NCI-H460 (cell line): ENCODE results near the gene RBMS3. TPM values are rescaled to one million over a fixed set of nuclear protein-coding genes. Genes with fewer than 3 reads are reported as not detected.
"Not testable (repeated sequence)": the region's sequence is repeated elsewhere in the genome, so short reads cannot be mapped to it uniquely, and the experiment has no call there.

Experiments used
- DNase-seq: peaks from one replicate; pipeline ENCODE4 v3.0.0-alpha.2; 2016; ENCODE audit warnings: low read depth; ENCODE audit errors: extremely low read depth
- total RNA-seq: library from RNA; depleted of rRNA; stranded (reverse); fragments of >200 nt; shearing (Covaris generic); gene quantifications from 2 replicates; pipeline ENCODE4 v1.2.3, GENCODE V29; 2014

RBMS3 gene
- total RNA-seq, 1 experiment from 2014 or later = 25.8 TPM

DNA sequence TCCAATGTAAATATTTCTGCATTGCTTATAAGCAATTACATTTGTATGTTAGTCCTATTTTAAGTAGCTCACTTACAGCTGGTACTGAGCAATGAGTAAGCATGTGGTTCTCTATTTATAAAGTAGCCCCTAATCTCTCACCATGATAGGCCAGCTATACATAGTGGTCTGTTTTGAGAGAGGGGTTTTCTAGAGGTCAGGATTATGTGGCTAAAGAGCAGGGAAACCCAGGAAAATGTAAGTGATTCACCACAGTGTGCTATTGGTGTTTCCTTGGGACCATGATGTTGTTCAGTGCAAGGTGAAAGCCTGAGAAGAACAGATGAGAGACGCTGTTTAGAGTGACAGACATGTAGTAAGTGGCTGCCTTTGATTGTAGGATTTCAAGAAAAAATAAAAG lies 26.4 kb downstream of the RBMS3 start:
- no peak for DNase-seq

DNA sequence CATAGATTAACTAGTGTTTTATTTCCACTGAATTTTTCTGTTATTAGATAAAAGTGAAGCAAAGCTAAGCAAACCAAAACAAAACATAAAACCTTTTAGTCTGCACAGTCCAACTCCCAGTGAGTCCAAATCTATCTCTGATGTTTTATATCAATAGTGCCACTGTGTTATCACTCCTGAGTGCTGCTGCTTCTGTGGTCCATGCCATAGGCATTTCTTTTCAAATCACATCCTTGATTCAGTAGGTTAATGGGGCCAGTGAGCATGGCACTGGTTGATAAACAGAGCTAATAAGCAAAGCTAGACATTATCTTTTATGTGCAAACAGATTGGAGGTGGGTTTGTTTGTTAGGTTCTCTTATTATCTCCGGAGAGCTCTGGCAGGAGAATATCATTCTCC lies 30.0 kb downstream of the RBMS3 start:
- no peak for DNase-seq

DNA sequence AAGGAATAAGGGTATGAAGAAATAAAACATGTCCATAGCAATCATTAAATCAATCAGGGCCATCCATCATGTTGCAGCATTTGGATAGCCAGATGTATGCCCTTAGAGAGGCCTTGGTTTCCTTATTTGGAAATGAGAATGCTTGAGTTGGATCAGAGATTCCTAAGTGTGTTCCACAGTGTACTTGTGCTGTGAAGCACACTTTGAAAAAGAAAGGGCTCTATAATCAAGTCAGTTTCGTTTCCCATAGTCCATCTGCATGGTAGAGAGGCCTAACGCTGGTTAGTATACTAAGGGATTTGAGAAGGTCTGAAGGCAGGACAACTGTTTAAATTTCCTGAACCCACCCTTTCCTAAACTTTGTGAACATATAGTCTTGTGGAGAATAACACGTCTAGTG lies 30.9 kb downstream of the RBMS3 start:
- DNase-seq = no peak

DNA sequence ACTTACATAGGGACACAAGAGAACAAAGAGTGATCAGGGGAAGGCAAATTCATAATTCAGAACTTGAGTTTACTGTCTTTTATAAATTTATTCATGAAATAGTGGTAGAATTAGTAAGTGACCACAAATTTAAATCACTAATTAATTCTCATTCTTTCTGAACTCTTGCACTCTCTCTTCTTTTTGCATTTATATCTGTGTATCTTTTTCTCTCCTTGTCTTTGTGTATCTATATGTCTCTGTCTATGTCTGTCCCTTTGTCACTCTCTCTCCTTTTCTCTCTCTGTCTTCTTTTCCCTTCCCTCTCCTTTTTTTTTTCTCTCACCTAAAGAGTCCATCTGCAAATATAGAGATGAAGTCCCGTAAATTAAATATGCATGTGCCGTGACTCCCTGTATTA lies 31.5 kb downstream of the RBMS3 start:
- no peak for DNase-seq

DNA sequence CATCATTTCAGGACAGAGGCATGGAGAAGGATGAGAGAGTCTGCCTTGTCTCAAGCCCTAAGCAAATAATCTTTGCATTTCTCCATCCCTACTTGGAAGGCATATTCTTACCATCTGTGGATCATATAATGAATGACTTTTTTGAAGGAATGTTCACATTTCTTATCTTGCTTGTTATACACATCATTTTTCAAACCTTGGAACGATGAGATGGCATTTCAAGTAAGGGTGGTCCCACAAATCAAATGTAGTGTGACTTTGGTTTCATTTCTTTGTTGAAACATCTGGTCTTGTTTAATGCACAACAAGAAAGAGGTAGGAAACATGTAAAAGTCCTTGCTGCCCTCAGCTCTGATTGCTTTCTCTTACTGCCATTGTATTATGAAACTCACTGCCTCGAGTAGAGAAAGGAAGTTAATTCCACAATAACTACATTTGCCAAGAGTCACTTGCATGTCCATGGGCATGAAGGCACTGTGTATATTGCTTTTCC lies 32.1 kb downstream of the RBMS3 start:
- DNase-seq = no peak

DNA sequence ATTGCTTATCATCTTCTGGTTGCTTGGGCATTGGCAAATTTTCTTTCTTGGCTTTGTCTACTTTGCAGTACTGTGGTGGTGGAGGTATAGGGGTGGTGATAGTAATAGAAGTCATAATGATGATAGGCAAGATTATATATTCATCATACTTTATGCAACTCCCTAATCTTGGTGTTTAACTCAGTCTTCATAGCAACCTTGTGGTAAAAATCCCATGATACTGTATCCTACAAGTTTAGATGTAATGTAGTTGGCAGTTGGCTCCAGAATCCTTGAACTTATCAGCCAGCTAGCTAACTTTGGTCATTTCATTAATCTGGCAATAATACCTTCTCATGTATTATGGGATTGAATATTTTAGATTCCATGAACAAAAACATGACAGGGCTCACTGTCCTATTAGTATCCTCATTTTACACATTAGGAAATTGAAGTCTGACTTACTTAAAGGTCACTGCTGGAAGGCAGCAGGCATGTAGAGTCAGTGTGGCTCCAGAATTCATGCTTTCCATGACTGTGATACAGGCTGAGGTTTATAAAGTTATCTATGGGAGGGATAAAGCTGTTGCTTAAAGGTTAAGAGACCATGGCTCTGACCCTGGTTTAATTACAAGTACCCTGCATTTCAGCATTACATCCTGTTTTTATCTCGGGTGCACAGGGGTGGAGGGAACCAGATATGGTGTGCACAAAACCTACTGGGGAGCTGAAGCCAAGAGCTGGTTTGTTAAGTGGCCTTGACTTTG lies 33.3 kb downstream of the RBMS3 start:
- DNase-seq = no peak

DNA sequence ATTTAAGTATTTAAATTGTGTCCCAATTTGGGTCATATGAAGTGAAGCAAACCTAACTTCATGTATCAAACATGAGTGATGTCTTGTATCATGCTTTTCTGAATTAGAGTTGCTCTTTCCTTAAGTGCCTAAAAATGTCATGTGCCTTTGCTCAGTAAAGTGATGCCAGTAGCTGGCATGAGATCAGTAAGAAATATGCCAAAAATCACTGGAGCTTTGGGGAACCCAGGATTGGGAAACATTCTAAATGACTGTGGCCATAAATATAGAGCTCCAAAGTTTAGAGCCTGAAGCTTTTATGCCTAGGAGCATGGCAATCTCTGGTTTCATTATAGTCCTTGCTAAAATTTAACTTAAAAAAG lies 33.8 kb downstream of the RBMS3 start:
- no peak for DNase-seq

DNA sequence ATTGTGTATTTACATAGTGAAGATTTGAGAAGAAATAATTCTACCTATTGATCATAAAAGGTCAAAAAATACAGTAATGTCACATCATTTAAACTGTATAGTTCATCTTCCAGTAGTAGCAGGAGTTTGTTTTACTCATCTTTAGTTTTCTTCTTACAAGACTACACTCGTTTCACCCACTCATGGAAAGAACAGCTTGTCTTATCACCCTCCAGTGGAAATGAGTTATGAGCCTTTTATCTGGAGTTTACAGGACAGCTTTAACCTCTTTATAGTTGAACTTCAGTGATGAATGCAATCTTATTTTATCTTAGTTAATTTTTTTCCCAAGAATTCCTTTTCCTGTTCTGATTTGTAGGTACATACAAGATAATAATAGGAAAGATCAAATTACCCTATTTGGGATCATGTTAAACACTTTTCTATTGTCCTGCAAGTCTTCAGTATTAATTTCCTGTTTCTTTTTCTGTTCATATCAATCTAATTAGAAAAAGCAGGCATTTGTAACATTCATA lies 36.8 kb downstream of the RBMS3 start:
- no peak for DNase-seq

DNA sequence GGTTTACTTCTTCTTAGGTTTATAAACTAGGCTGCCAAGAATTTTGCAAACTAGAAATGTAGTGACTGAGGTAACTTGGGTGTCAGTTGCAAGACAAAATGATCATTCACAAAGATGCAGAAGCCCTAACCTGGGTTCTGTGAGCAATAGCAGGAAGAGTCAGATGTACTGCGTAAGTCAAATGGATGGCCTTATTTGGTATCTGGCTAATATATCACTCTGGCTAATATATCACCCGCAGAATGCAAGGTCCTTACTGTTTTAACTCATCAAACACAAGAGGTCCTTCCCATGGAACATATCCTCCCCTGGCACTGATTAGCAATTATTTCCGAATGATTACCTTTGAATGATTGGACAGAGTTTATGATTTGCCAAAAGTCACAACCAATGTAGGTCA lies 37.4 kb downstream of the RBMS3 start:
- no peak for DNase-seq

DNA sequence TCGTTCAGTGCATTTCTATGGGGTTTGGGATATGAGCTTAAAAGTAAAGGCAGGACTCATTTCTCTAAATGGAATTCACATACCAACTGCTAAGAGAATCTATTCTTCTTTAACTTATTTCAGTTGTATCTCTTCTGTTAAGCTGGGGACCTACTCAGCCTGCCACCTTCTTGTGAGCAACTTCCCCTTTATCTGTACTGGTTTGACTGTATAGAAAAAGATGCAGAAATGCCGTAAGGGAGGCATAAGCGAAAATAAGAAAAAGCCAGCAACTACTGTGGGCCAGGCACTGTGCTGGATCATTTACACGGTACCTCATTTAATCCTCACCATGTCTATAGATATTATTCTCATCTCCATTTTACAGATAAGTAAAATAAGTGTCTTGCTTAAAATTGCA lies 38.4 kb downstream of the RBMS3 start:
- no peak for DNase-seq

DNA sequence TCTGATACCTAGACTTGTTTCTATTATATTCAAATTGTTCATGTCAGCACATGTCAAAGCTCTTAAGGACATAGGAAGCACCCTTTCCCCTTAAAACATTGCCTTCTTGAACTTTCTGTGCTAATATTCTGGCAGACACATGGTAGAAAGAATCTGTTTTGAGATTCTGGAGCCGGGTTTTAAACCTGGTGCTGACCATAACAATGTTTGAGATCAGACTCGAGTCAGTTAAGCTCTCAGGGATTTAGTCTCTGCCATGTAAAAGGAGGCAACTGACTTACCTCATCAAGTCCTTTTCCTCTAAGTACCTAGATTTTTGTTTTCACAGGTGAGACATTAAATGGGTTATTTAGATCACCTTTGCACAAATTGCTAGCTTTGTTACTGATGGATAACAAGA lies 38.9 kb downstream of the RBMS3 start:
- no peak for DNase-seq

DNA sequence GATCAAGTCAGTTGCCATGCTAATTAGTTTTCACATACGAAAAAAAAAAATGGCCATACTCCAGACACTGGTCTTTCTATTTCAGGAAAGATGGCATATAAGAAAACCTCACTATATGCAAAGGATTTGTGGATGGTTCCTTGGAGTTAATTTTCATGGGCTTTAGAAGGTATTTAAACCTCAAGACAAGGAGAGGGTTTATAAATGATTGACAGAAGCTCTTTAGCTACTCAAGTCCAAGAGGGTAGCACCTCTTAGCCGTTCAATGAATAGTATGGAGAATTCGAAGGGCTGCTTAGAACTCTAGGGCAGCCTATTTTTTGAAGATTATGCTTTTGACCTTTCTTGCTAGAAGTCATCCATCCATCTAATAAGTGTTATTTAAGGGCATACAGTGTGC lies 41.7 kb downstream of the RBMS3 start:
- no peak for DNase-seq

DNA sequence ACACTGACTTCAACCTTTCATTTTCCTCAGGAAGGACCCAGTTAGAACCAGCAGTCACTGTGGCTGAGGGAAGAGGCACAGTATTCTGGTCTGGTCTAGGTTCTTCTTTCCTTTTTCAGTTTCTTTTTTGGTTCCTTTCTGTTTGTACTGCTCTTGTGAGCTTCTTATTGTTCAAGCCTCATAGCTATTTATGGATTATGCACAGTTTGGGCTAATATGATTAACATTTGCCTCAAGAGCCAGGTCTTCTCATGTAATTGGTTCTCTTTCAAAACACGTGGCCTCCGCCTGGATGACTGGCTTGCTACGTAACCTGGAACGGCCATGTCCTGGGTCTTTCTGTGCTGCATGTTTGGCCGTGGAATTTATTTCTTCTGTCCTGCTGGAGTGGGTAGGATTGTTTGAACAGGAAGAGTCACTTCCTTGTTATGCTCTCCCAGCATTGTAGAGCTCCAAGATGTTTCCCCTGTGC lies 43.3 kb downstream of the RBMS3 start:
- DNase-seq = peak; percentile 63

DNA sequence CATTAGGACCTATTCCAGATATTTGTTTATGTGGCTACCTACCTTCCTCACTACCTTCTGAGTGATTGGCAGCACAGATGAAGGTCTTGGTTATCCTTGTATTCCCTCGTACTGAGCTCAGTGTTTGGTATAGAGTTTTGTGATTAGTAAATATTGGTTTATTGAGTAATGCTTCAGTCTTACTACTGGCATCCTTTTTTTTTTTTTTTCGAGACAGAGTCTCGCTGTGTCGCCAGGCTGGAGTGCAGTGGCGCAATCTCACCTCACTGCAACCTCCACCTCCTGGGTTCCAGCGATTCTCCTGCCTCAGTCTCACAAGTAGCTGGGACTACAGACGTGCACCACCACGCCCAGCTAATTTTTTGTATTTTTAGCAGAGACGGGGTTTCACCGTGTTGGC lies 45.7 kb downstream of the RBMS3 start:
- not testable (repeated sequence) for DNase-seq

DNA sequence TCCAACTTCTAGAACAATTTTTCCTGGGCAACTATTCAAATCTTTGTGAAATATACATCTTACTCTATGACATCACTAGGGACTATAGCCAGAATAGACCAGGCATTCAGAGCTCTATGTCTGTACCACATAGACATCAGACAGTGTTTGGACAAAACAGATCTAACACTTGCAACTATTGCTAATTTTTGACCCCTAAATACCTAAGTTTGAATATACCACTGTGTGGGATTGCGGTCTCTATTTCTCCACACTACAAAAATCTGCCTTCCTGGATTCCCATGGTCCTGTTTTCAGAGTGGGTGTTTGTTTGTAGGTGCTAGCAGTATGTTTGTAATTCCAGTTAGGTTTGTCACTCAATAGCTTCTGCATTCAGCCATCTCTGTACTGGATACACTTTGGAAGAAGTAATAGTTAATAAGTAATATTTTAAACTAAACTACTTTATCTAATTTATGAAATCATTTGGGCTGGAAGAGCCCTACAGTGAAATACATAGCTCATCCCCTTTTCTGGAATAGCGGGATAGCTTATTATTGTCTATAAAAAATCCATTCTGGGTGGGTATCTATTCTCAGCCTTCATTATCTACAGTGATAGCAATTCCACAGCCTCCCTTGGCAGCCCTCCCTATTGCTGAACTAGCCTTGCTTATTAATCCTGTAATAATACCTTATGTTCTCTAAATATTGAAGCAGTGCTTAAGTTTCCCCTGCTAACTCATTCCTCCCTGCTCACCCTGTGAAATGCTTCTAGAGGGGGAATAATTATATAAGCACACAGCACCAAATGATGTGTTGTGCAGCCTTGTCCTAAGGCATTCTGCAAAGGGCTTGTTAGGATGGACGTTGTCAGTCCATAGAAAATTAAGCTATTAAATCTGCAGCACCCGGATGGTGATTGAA lies 49.4 kb downstream of the RBMS3 start:
- DNase-seq = no peak

DNA sequence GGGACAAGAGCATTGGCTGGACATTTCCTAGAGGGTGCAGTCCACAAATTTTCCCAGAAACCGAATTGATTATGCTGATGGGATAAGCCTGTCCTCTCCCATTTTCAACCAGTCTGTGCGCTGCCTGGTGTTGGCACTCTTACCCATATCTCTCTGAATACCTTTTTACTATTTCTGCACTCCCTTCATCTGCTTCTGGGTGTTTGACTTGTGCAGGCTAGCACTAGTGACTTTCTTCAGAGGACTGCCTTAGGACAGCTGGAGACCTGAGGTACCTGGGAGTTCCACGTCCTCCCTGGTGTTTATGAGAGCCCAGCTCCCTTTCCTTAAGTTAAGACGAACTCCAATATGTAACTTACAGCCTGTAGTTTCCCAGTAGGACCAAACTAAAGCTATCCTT lies 50.2 kb downstream of the RBMS3 start:
- DNase-seq = no peak

DNA sequence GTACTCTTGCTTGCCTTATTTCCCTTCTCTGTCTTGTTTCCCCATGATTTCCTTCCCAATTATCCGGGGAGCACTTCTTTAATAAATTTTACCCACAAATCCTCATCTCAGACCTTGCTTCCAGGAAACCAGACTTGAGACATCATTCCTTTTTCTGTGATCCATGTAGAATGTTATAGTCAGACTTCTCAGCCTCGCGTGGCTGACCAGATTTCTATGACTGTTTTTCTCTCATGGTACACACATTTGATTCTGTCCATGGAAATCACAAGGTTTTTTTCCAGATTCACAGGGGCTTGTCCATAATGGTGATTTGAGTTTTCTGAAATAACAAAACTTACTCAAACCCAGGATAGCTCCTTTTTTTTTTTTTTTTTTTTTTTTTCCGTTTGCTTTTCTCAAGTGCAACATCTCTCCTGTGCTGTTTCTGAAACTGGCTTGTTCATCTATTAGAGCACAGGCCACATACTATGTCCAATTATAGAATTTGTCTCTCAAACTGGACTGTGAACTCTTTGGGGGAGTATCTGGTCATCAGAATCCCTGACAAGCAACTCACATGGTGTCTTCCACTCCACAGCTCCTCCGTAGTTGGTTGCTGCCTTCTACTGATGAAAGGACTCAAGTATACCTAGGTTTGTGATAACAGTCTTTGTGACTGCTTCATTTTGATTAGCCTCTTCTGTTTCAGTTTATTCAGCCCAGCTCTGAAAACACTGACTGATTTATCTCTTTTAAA lies 50.8 kb downstream of the RBMS3 start:
- DNase-seq = no peak

DNA sequence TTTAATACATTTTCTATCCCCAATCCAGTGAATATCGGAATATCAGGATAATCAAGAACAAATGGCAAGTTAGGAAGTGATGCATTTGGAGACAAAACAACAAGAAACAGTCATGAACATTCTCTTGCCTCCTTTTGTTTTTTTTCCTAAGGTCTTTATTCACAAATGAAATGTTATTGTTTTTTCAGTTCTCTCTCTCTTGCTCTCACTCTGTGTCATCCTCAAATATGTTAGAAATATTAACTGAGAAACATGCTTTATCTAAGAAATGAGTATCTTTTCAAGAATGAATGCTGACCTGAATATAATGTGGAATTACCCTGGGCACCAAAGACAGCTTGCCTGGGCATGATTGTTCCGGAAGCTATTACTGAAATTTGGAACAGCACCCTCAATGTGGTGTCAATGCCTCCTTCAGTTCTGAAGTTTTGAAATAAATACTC lies 51.3 kb downstream of the RBMS3 start:
- no peak for DNase-seq

DNA sequence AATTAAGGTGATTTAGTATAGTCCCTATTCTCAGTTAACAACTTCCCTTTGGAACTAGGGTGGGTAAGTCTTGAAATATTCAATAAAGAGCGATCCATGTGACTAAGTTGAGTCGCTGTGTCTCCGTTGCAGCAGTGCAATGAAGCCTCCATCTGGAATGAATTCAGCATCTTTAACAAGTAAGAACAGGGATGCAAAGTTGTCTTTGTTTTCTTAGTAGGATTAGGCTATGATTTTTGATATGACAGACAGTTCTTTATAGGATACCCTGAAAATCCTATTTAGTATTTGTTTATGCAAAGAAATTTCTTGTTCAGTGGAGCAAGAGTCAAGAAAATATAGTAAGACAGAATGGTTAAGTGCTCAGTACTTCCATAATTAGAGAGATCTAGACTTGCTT lies 52.7 kb downstream of the RBMS3 start:
- no peak for DNase-seq

DNA sequence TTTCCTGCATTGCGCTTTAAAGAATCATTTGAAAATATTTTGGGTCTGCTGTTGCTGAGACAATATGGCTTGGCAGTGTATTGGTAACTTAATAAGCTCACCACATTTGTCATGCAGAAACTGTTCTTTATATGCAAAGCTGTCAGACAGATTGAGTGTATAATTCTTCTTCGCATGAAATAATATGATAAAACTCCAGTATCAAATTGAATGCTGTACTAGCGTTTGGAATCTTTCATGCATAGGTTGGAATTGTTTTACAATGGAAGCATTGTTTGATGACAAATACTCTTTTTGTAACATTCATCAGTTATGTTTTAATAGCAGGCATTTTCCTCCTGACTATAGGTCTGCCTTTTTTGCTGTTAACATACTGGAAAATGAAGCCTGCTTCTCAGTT lies 53.8 kb downstream of the RBMS3 start:
- DNase-seq = no peak

DNA sequence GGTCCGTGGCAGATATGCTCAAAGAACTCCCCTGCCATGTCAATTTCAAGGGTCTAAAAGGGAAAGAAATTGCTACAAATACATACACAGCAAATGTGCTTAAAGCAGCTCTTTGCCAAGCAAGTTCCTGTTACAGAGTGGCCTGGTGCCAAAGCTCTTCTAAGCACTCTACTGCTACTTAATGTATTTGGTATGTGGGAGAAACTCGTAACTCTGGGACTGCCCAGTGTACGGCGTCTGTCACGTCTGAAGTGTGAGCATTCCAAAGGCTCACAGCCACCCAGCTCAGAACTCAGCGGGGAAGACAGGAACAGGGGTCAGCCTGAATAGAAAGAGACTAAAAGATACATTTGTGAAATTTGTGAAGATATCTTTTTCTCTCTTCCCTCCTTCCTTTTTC lies 54.6 kb downstream of the RBMS3 start:
- DNase-seq = peak; percentile 81
